GM12878 (cell line): Measurements from ENCODE around the gene PRCC. TPM values are rescaled to one million over a fixed set of nuclear protein-coding genes. Genes with fewer than 3 reads are reported as not detected.

Experiments used
- ATAC-seq: fragments of 200-7000 bp; cut with Tn5 transposase; 3 replicates; pipeline ENCODE4 v1.9.1; 2020; ENCODE audit warnings: mild to moderate bottlenecking, moderate library complexity
- BruUV-seq: library from RNA; stranded (reverse); fragments of 400-500 nt; replicated peaks from 2 replicates; lab custom pipeline; 2021; lab: Mats Ljungman, UMichigan
- CTCF ChIA-PET: fragments of 300-600 bp; sonication (Branson Sonifier 250); formaldehyde crosslinking; extraction: SDS; loops from one replicate; lab custom pipeline; 2021; ENCODE audit warnings: inconsistent platforms; lab: Yijun Ruan, JAX
- POLR2A ChIA-PET: fragments of 350-600 bp; formaldehyde crosslinking; extraction: SDS; loops from one replicate; lab custom pipeline; 2021; ENCODE audit warnings: inconsistent platforms; lab: Charles Lee
- RAD21 ChIA-PET: fragments of 300-600 bp; sonication (Branson Sonifier 250); formaldehyde crosslinking; loops from one replicate; lab custom pipeline; 2023; ENCODE audit warnings: antibody characterized with exemption; ENCODE audit not compliant: unreplicated experiment; lab: Charles Lee
- SMC1A ChIA-PET: fragments of 300-600 bp; sonication (Branson Sonifier 250); formaldehyde crosslinking; loops from one replicate; lab custom pipeline; 2023; ENCODE audit not compliant: unreplicated experiment, uncharacterized antibody; lab: Charles Lee
- DNase-seq: peaks from one replicate; pipeline ENCODE4 v3.0.0-alpha.2; 2011; ENCODE audit warnings: low read depth, low spot score
- FAIRE-seq: peaks from 3 replicates; lab custom pipeline; 2011; peaks lifted over from hg19 to GRCh38; lab: Jason Lieb, UNC
- H2AFZ ChIP-seq: 2 replicates; pipeline ENCODE4 v1.6.0; 2011; ENCODE audit warnings: low read depth, low read length, control low read depth; ENCODE audit not compliant: control insufficient read depth
- H3K27ac ChIP-seq: 2 replicates; pipeline ENCODE4 v1.5.1; 2011; ENCODE audit warnings: control low read depth; ENCODE audit not compliant: control insufficient read depth, insufficient read depth
- H3K27me3 ChIP-seq, 2 experiments: replicated peaks in 1 of 2; 2 replicates each; pipeline versions ENCODE4 v1.6.0 to v1.6.1; 2011; ENCODE audit warnings: low read length in 1 of 2; ENCODE audit not compliant: control insufficient read depth in 2 of 2, insufficient read depth in 2 of 2
- H3K36me3 ChIP-seq, 2 experiments: 2 replicates each; pipeline ENCODE4 v1.5.1; 2011; ENCODE audit warnings: low read length in 1 of 2; ENCODE audit not compliant: control insufficient read depth in 2 of 2, insufficient read depth in 2 of 2
- H3K4me1 ChIP-seq: 2 replicates; pipeline ENCODE4 v1.6.1; 2011; ENCODE audit warnings: mild to moderate bottlenecking, low read length, moderate library complexity, mixed read lengths; ENCODE audit not compliant: control insufficient read depth, insufficient read depth
- H3K4me2 ChIP-seq: 2 replicates; pipeline ENCODE4 v1.6.0; 2011; ENCODE audit warnings: control low read depth; ENCODE audit not compliant: control insufficient read depth, insufficient read depth
- H3K4me3 ChIP-seq: fragments of 200-600 bp; sonication (generic); 2 replicates; pipeline ENCODE4 v1.5.1; 2016
- H3K79me2 ChIP-seq: 2 replicates; pipeline ENCODE4 v1.6.0; 2011; ENCODE audit warnings: low read length; ENCODE audit not compliant: control insufficient read depth, insufficient read depth
- H3K9ac ChIP-seq: 2 replicates; pipeline ENCODE4 v1.8.0; 2011; ENCODE audit warnings: low read length, control low read depth, mixed read lengths; ENCODE audit not compliant: control insufficient read depth, insufficient read depth
- H3K9me3 ChIP-seq: replicated peaks from 3 replicates; pipeline ENCODE4 v1.5.1; 2011; ENCODE audit warnings: mild to moderate bottlenecking, low read length; ENCODE audit not compliant: control insufficient read depth, insufficient read depth
- H4K20me1 ChIP-seq: 2 replicates; pipeline ENCODE4 v1.6.0; 2011; ENCODE audit not compliant: control insufficient read depth, insufficient read depth
- RAD21 ChIP-seq: IDR thresholded peaks from 2 replicates; pipeline ENCODE4 v1.6.1; 2011; ENCODE audit warnings: mild to moderate bottlenecking, low read depth, low read length, moderate library complexity; ENCODE audit not compliant: insufficient read depth
- SMC3 ChIP-seq: IDR thresholded peaks from 2 replicates; pipeline ENCODE4 v1.6.1; 2011; ENCODE audit warnings: low read length, improper control_type of control experiment, borderline replicate concordance
- WGBS: methylation state at CpG from one replicate; pipeline ENCODE4 v1.1.6; 2016; ENCODE audit warnings: low lambda C conversion rate; ENCODE audit not compliant: insufficient replicate concordance, insufficient coverage; ENCODE audit errors: missing lambda C conversion rate; 5-methylcytosine and 5-hydroxymethylcytosine counted together
- in situ Hi-C: fragments of 300-500 bp; cut with MboI; formaldehyde crosslinking; loops from 9 replicates; pipeline ENCODE4 v1.14.3; 2018; ENCODE audit warnings: mixed read lengths
- intact Hi-C: fragments of 100-400 bp; cut with micrococcal nuclease; formaldehyde crosslinking; loops from one replicate; pipeline ENCODE4 v1.14.2; 2022; ENCODE audit not compliant: unreplicated experiment
- polyA plus RNA-seq, 11 experiments: library from polyadenylated mRNA; depleted of rRNA in 4 of 11; unstranded in 6 of 11; stranded (reverse) in 5 of 11; fragments of >200 nt; fragmentation: Nextera tagmentation in 4 of 11; fragmentation: Illumina TruSeq in 1 of 11; extraction: Ambion mirVana in 4 of 11; extraction: Trizol in 1 of 11; gene quantifications; 1 replicate in 1 of 11; 2 replicates in 10 of 11; pipeline versions ENCODE4 v1.2.1 to v1.2.3, GENCODE V29; 2011 to 2016; ENCODE audit warnings: inconsistent platforms in 2 of 11, missing spikeins in 2 of 11, low read depth in 1 of 11
- total RNA-seq, 4 experiments: library from RNA; depleted of rRNA in 3 of 4; stranded (reverse); fragments of >200 nt in 3 of 4; fragmentation: Illumina TruSeq in 1 of 4; extraction: Trizol in 1 of 4; gene quantifications; 2 replicates each; pipeline versions ENCODE4 v1.2.1 to v1.2.3, GENCODE V29; 2013 to 2021
- TF ChIP-seq, protein P1 (sequence below), 3 experiments: IDR thresholded peaks in 2 of 3; conservative IDR thresholded peaks in 1 of 3; 2 replicates each; pipeline ENCODE4 v1.5.1; 2011; ENCODE audit warnings: low read depth in 3 of 3, low read length in 3 of 3, mild to moderate bottlenecking in 3 of 3, control low read depth in 2 of 3, moderate library complexity in 2 of 3, inconsistent platforms in 1 of 3, mixed read lengths in 1 of 3; ENCODE audit not compliant: control insufficient read depth in 2 of 3, insufficient read depth in 1 of 3; ENCODE audit errors: extremely low read depth in 1 of 3
- TF ChIP-seq, protein P2 (sequence below): fragments of 450-650 bp; IDR thresholded peaks from 2 replicates; pipeline ENCODE4 v1.6.1; 2017; ENCODE audit warnings: low read depth, mild to moderate bottlenecking, moderate library complexity

PRCC gene
- total and polyA plus RNA-seq, 10 of the 15 experiments (the other 5 are each of a cell fraction or from before 2014, with no cell fraction given) = 23.8 to 132 (median 63.1) TPM

DNA sequence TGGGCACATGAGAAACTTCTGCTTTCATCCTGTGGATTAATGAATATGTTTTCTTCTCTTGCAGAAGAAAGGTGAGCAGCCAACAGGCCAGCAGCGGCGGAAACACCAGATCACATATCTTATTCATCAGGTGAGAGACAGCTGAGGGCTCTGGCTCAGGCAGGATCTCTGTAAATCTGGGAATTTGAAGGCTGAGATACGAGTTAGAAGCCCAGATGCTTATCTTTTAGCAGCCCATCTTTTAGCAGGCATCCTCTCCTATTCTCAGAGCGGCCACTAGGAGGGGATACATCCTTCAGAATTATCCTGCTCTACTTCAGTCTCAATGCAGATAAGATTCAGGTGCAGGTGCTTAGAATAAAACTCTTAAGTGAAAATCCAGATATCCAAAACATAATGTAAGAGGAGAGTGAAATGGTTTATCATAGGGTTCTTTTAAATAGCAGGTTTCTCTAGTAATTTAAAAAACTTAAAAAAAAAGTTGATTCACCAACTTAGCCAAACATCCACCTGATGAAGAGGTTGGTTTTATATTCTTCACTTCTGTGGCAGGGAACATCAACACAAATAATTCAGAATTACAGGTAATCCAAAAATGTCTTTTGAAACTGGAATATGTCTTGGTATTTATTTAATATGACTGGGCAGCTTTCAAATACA, 30.0 kb downstream of the PRCC start:
- POLR2A ChIA-PET = no interaction called here

More for the DNA sequence above, 30.0 kb downstream of the PRCC start:
- intact Hi-C loops = loop anchor here (1.0 to 5.0 kb wide), 3 partner anchors 40 to 93 kb away; partner anchors contain the start of gene NTRK1
- no peaks in the 10 kb centered on the region for H4K20me1 ChIP-seq
- whole genome bisulfite sequencing = 48% methylated on average over 4 of the region's 4 CpGs
- SMC1A ChIA-PET = interaction anchor here (1.0 to 5.7 kb wide), 15 partner anchors 13 to 113 kb away, joined by 3 to 60 read pairs (median 6); partner anchors contain the start of genes INSRR, ISG20L2, METTL25B and NTRK1
- TF ChIP-seq, protein P1, sequence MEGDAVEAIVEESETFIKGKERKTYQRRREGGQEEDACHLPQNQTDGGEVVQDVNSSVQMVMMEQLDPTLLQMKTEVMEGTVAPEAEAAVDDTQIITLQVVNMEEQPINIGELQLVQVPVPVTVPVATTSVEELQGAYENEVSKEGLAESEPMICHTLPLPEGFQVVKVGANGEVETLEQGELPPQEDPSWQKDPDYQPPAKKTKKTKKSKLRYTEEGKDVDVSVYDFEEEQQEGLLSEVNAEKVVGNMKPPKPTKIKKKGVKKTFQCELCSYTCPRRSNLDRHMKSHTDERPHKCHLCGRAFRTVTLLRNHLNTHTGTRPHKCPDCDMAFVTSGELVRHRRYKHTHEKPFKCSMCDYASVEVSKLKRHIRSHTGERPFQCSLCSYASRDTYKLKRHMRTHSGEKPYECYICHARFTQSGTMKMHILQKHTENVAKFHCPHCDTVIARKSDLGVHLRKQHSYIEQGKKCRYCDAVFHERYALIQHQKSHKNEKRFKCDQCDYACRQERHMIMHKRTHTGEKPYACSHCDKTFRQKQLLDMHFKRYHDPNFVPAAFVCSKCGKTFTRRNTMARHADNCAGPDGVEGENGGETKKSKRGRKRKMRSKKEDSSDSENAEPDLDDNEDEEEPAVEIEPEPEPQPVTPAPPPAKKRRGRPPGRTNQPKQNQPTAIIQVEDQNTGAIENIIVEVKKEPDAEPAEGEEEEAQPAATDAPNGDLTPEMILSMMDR (IDR thresholded peaks at IDR 0.05 in 2 of 3, conservative IDR thresholded peaks at IDR 0.05 in 1 of 3; ENCODE audit: control insufficient read depth in 2 of 3, extremely low read depth in 1 of 3, insufficient read depth in 1 of 3, low read depth in 3 of 3, low read length in 3 of 3) = peak; percentile 78 to 88 (median 82)
- TF ChIP-seq SMC3 (peak; percentile 83), RAD21 (peak; percentile 84)
- TF ChIP-seq, protein P2, sequence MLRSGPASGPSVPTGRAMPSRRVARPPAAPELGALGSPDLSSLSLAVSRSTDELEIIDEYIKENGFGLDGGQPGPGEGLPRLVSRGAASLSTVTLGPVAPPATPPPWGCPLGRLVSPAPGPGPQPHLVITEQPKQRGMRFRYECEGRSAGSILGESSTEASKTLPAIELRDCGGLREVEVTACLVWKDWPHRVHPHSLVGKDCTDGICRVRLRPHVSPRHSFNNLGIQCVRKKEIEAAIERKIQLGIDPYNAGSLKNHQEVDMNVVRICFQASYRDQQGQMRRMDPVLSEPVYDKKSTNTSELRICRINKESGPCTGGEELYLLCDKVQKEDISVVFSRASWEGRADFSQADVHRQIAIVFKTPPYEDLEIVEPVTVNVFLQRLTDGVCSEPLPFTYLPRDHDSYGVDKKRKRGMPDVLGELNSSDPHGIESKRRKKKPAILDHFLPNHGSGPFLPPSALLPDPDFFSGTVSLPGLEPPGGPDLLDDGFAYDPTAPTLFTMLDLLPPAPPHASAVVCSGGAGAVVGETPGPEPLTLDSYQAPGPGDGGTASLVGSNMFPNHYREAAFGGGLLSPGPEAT = no peak
- TF ChIP-seq, all 136 proteins: peak for 3
- Histone ChIP-seq H3K79me2 (no peaks in the 10 kb centered on the region), H3K9me3 (no peaks in the 10 kb centered on the region), H3K4me2 (no peak overlapping the region), H2AFZ (no peak overlapping the region), H3K9ac (no peak overlapping the region), H3K27me3 (no peaks in the 10 kb centered on the region), H3K4me3 (no peak overlapping the region), H3K36me3 (peaks cover 38 to 47% of the 10 kb centered on the region in 2 experiments), H3K27ac (no peak overlapping the region), H3K4me1 (peaks cover 17% of the 10 kb centered on the region)
- in situ Hi-C loops = no loop called here
- CTCF ChIA-PET = interaction anchor here (0.9 to 13.1 kb wide), 21 partner anchors 9 to 119 kb away, joined by 3 to 206 read pairs (median 5); partner anchors contain the start of genes INSRR, ISG20L2, METTL25B and MRPL24
- BruUV-seq = no TSS peak
- DNase-seq (no peak), FAIRE-seq (no peak), ATAC-seq (peak; percentile 94)
- RAD21 ChIA-PET = interaction anchor here (0.9 to 11.9 kb wide), 11 partner anchors 39 to 359 kb away, joined by 3 to 115 read pairs (median 6); partner anchors contain the start of genes INSRR, ISG20L2, METTL25B and NTRK1
